SK-N-SH (cell line): ENCODE results near the gene SFT2D1.

Experiments
- CTCF ChIP-seq: fragments of 200-600 bp; sonication (generic); IDR thresholded peaks from 2 replicates; pipeline ENCODE4 v1.6.1; 2017; ENCODE audit warnings: antibody characterized with exemption, mild to moderate bottlenecking, moderate library complexity
- POLR2AphosphoS5 ChIP-seq: IDR thresholded peaks from 2 replicates; pipeline ENCODE4 v1.6.1; 2012; ENCODE audit warnings: low read depth, low read length
- TAF1 ChIP-seq: IDR thresholded peaks from 2 replicates; pipeline ENCODE4 v1.6.1; 2012; ENCODE audit warnings: low read depth, mild to moderate bottlenecking, low read length, moderate library complexity, borderline replicate concordance

DNA sequence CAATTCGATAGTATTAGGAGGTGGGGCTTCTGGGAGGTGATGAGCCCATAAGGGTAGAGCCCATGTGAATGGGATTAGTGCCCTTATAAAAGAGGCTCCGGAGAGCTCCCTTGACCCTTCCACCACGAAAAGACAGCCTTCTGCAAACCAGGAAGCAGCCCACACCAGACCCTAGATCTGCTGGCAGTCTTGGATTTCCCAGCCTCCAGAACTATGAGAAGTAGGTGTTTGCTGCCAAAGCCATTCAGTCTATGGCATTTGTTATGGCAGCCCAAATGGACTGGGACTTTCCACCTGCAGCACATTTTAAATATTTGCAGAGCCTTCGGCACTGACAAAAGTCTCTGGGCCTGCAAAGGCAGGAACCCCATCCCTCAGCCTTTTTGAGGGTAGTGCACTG is 11.8 kb upstream of the SFT2D1 start:
- no peak for TF ChIP-seq CTCF
- no peak for TF ChIP-seq POLR2AphosphoS5
- TF ChIP-seq TAF1 = no peak
